ENCODE data around the gene TYW1B. TPM values are rescaled to one million over a fixed set of nuclear protein-coding genes. Genes with fewer than 3 reads are reported as not detected.
"Not testable (repeated sequence)": the region's sequence is repeated elsewhere in the genome, so short reads cannot be mapped to it uniquely, and the experiment has no call there.

The TYW1B gene
- polyA plus RNA-seq, 3 donors: 0.17 to 2.9 (median 0.31) TPM

- H3K4me3 Mint-ChIP-seq: no peak overlapping the region
- H3K27ac Mint-ChIP-seq: no peak overlapping the region
- 100% methylated on average over 1 of the region's 3 CpGs for WGBS (ENCODE audit: insufficient coverage)
- Histone ChIP-seq H3K9me3 (replicated peaks in 1 of 2; ENCODE audit: control insufficient read depth in 1 of 2, insufficient read depth in 1 of 2, low read length in 2 of 2) (no peaks in the 10 kb centered on the region), H3K4me1 (ENCODE audit: control insufficient read depth in 1 of 2, insufficient read depth in 2 of 2, low read length in 2 of 2) (no peaks in the 10 kb centered on the region), H3K79me2 (ENCODE audit: insufficient read depth, low read length) (no peaks in the 10 kb centered on the region), H3K27ac (ENCODE audit: low read depth in 1 of 2, low read length in 2 of 2) (no peak overlapping the region), H2AFZ (ENCODE audit: insufficient read depth, low read depth, low read length, poor library complexity, severe bottlenecking) (no peak overlapping the region), H3K9ac (ENCODE audit: insufficient read depth, low read length, poor library complexity, severe bottlenecking) (no peak overlapping the region), H3K4me2 (replicated peaks; ENCODE audit: extremely low read depth, low read length, poor library complexity, severe bottlenecking) (no peak overlapping the region), H3K4me3 (replicated peaks in 1 of 3; ENCODE audit: low read depth in 2 of 3, low read length in 3 of 3) (no peak overlapping the region), H3K27me3 (ENCODE audit: control insufficient read depth in 2 of 2, insufficient read depth in 2 of 2, low read length in 2 of 2) (no peaks in the 10 kb centered on the region), H4K20me1 (ENCODE audit: insufficient read depth, low read length) (no peaks in the 10 kb centered on the region), H3K36me3 (replicated peaks in 1 of 2; ENCODE audit: control insufficient read depth in 1 of 2, insufficient read depth in 2 of 2, low read length in 2 of 2) (no peaks in the 10 kb centered on the region)
- H3K27me3 Mint-ChIP-seq (ENCODE audit: low read depth in 3 of 3): no peaks in the 10 kb centered on the region
- peaks cover 10% of the 10 kb centered on the region for H3K4me1 Mint-ChIP-seq
- H3K36me3 Mint-ChIP-seq: peaks cover 32 to 37% of the 10 kb centered on the region in 2 donors
- no peak for DNase-seq
- peaks cover 2 to 19% (median 6%) of the 10 kb centered on the region in 7 donors for H3K9me3 Mint-ChIP-seq
- intact Hi-C loops (cut with micrococcal nuclease): no loop called here
- TF ChIP-seq CTCF (IDR thresholded peaks at IDR 0.05): no peak
These were observed 123.1 kb downstream of the TYW1B start for GRCh38 chr7:72704894-72705293.

- H3K36me3 Mint-ChIP-seq: peaks cover 16 to 23% of the 10 kb centered on the region in 2 donors
These were observed 127.5 kb downstream of the TYW1B start for GRCh38 chr7:72700548-72700947.

GRCh38 chr7:72697066-72697465, 130.9 kb downstream of the TYW1B start:
- H3K27me3 ChIP-seq (ENCODE audit: control insufficient read depth in 2 of 2, insufficient read depth in 2 of 2, low read length in 2 of 2); H3K9me3 Mint-ChIP-seq; H2AFZ ChIP-seq (ENCODE audit: insufficient read depth, low read depth, low read length, poor library complexity, severe bottlenecking); H3K79me2 ChIP-seq (ENCODE audit: insufficient read depth, low read length); DNase-seq; intact Hi-C loops (cut with micrococcal nuclease); H3K36me3 ChIP-seq (replicated peaks in 1 of 2; ENCODE audit: control insufficient read depth in 1 of 2, insufficient read depth in 2 of 2, low read length in 2 of 2); H3K27ac Mint-ChIP-seq; H3K4me1 ChIP-seq (ENCODE audit: control insufficient read depth in 1 of 2, insufficient read depth in 2 of 2, low read length in 2 of 2); H3K4me3 Mint-ChIP-seq; H4K20me1 ChIP-seq (ENCODE audit: insufficient read depth, low read length); H3K9me3 ChIP-seq (replicated peaks in 1 of 2; ENCODE audit: control insufficient read depth in 1 of 2, insufficient read depth in 1 of 2, low read length in 2 of 2); H3K27me3 Mint-ChIP-seq (ENCODE audit: low read depth in 3 of 3); H3K9ac ChIP-seq (ENCODE audit: insufficient read depth, low read length, poor library complexity, severe bottlenecking); H3K27ac ChIP-seq (ENCODE audit: low read depth in 1 of 2, low read length in 2 of 2); H3K4me1 Mint-ChIP-seq; H3K4me3 ChIP-seq (replicated peaks in 1 of 3; ENCODE audit: low read depth in 2 of 3, low read length in 3 of 3); H3K4me2 ChIP-seq (replicated peaks; ENCODE audit: extremely low read depth, low read length, poor library complexity, severe bottlenecking): not testable (repeated sequence)
- peaks cover 18 to 21% of the 10 kb centered on the region in 2 donors for H3K36me3 Mint-ChIP-seq
- whole genome bisulfite sequencing (ENCODE audit: insufficient coverage): no CpG with 5 or more reads among the region's 1 CpG

More at GRCh38 chr7:72700548-72700947, 127.5 kb downstream of the TYW1B start:
- H3K36me3 ChIP-seq (replicated peaks in 1 of 2; ENCODE audit: control insufficient read depth in 1 of 2, insufficient read depth in 2 of 2, low read length in 2 of 2); H3K27me3 ChIP-seq (ENCODE audit: control insufficient read depth in 2 of 2, insufficient read depth in 2 of 2, low read length in 2 of 2); H3K79me2 ChIP-seq (ENCODE audit: insufficient read depth, low read length); H4K20me1 ChIP-seq (ENCODE audit: insufficient read depth, low read length); intact Hi-C loops (cut with micrococcal nuclease); H3K9ac ChIP-seq (ENCODE audit: insufficient read depth, low read length, poor library complexity, severe bottlenecking); H3K27ac Mint-ChIP-seq; H2AFZ ChIP-seq (ENCODE audit: insufficient read depth, low read depth, low read length, poor library complexity, severe bottlenecking); H3K27me3 Mint-ChIP-seq (ENCODE audit: low read depth in 3 of 3); H3K27ac ChIP-seq (ENCODE audit: low read depth in 1 of 2, low read length in 2 of 2); H3K4me3 ChIP-seq (replicated peaks in 1 of 3; ENCODE audit: low read depth in 2 of 3, low read length in 3 of 3); H3K9me3 Mint-ChIP-seq; DNase-seq; H3K4me3 Mint-ChIP-seq; H3K4me1 ChIP-seq (ENCODE audit: control insufficient read depth in 1 of 2, insufficient read depth in 2 of 2, low read length in 2 of 2); H3K4me2 ChIP-seq (replicated peaks; ENCODE audit: extremely low read depth, low read length, poor library complexity, severe bottlenecking); H3K9me3 ChIP-seq (replicated peaks in 1 of 2; ENCODE audit: control insufficient read depth in 1 of 2, insufficient read depth in 1 of 2, low read length in 2 of 2); H3K4me1 Mint-ChIP-seq: not testable (repeated sequence)
- WGBS (ENCODE audit: insufficient coverage): no CpG with 5 or more reads among the region's 1 CpG

- peaks cover 15 to 22% of the 10 kb centered on the region in 2 donors for H3K36me3 Mint-ChIP-seq
- WGBS (ENCODE audit: insufficient coverage): 80% methylated on average over 2 of the region's 2 CpGs
- H3K4me1 ChIP-seq (ENCODE audit: control insufficient read depth in 1 of 2, insufficient read depth in 2 of 2, low read length in 2 of 2); intact Hi-C loops (cut with micrococcal nuclease); H3K36me3 ChIP-seq (replicated peaks in 1 of 2; ENCODE audit: control insufficient read depth in 1 of 2, insufficient read depth in 2 of 2, low read length in 2 of 2); H3K4me3 Mint-ChIP-seq; H3K27ac Mint-ChIP-seq; H3K9ac ChIP-seq (ENCODE audit: insufficient read depth, low read length, poor library complexity, severe bottlenecking); DNase-seq; H3K79me2 ChIP-seq (ENCODE audit: insufficient read depth, low read length); H3K4me2 ChIP-seq (replicated peaks; ENCODE audit: extremely low read depth, low read length, poor library complexity, severe bottlenecking); H3K27ac ChIP-seq (ENCODE audit: low read depth in 1 of 2, low read length in 2 of 2); H3K4me1 Mint-ChIP-seq; H2AFZ ChIP-seq (ENCODE audit: insufficient read depth, low read depth, low read length, poor library complexity, severe bottlenecking); H3K27me3 ChIP-seq (ENCODE audit: control insufficient read depth in 2 of 2, insufficient read depth in 2 of 2, low read length in 2 of 2); H3K27me3 Mint-ChIP-seq (ENCODE audit: low read depth in 3 of 3); H3K9me3 Mint-ChIP-seq; H3K4me3 ChIP-seq (replicated peaks in 1 of 3; ENCODE audit: low read depth in 2 of 3, low read length in 3 of 3); H3K9me3 ChIP-seq (replicated peaks in 1 of 2; ENCODE audit: control insufficient read depth in 1 of 2, insufficient read depth in 1 of 2, low read length in 2 of 2); H4K20me1 ChIP-seq (ENCODE audit: insufficient read depth, low read length): not testable (repeated sequence)
These were observed 131.4 kb downstream of the TYW1B start for GRCh38 chr7:72696643-72697042.
